ENCODE measurements around the gene PACSIN1.

PACSIN1 gene

GRCh38 chr6:34578445-34579262, 112.8 kb downstream of the PACSIN1 start:
- Histone ChIP-seq H3K36me3 (replicated peaks; ENCODE audit: insufficient read depth, low read length) (no peaks in the 10 kb centered on the region), H3K27ac (ENCODE audit: low read length) (no peak overlapping the region), H3F3A (ENCODE audit: insufficient read depth, low read length) (no peaks in the 10 kb centered on the region), H3K9me3 (replicated peaks; ENCODE audit: insufficient read depth, low read length) (no peaks in the 10 kb centered on the region), H3K79me2 (ENCODE audit: low read length) (no peaks in the 10 kb centered on the region), H2AFZ (ENCODE audit: low read length) (no peak overlapping the region), H3K4me1 (ENCODE audit: low read length) (no peaks in the 10 kb centered on the region), H3K27me3 (replicated peaks; ENCODE audit: insufficient read depth, low read length) (no peaks in the 10 kb centered on the region), H3K9ac (ENCODE audit: low read length) (no peak overlapping the region), H3K9me2 (replicated peaks; ENCODE audit: insufficient read depth, low read length) (no peaks in the 10 kb centered on the region), H3K4me3 (ENCODE audit: low read length) (no peak overlapping the region), H3K4me2 (ENCODE audit: low read depth, low read length) (no peak overlapping the region), H4K20me1 (ENCODE audit: insufficient read depth, low read length) (no peaks in the 10 kb centered on the region)
- no peak for DNase-seq
- TF ChIP-seq, protein P1, sequence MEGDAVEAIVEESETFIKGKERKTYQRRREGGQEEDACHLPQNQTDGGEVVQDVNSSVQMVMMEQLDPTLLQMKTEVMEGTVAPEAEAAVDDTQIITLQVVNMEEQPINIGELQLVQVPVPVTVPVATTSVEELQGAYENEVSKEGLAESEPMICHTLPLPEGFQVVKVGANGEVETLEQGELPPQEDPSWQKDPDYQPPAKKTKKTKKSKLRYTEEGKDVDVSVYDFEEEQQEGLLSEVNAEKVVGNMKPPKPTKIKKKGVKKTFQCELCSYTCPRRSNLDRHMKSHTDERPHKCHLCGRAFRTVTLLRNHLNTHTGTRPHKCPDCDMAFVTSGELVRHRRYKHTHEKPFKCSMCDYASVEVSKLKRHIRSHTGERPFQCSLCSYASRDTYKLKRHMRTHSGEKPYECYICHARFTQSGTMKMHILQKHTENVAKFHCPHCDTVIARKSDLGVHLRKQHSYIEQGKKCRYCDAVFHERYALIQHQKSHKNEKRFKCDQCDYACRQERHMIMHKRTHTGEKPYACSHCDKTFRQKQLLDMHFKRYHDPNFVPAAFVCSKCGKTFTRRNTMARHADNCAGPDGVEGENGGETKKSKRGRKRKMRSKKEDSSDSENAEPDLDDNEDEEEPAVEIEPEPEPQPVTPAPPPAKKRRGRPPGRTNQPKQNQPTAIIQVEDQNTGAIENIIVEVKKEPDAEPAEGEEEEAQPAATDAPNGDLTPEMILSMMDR (IDR thresholded peaks at IDR 0.05; ENCODE audit: low read length): no peak
- no peak for TF ChIP-seq EZH2phosphoT487 (IDR thresholded peaks at IDR 0.05; ENCODE audit: low read length)

- no peak overlapping the region for H3K4me3 ChIP-seq (ENCODE audit: low read length)
- H3K79me2 ChIP-seq (ENCODE audit: low read length): no peaks in the 10 kb centered on the region
- TF ChIP-seq EZH2 (optimal IDR thresholded peaks at IDR 0.05; ENCODE audit: low read depth, low read length): no peak
- TF ChIP-seq EZH2phosphoT487 (IDR thresholded peaks at IDR 0.05; ENCODE audit: low read length): no peak
- no peak overlapping the region for H3K4me2 ChIP-seq (ENCODE audit: low read depth, low read length)
- H3K9me2 ChIP-seq (replicated peaks; ENCODE audit: insufficient read depth, low read length): no peaks in the 10 kb centered on the region
- H3K36me3 ChIP-seq (replicated peaks; ENCODE audit: insufficient read depth, low read length): no peaks in the 10 kb centered on the region
- H2AFZ ChIP-seq (ENCODE audit: low read length): no peak overlapping the region
- no peak overlapping the region for H3K9ac ChIP-seq (ENCODE audit: low read length)
- DNase-seq: no peak
- H3F3A ChIP-seq (ENCODE audit: insufficient read depth, low read length): no peaks in the 10 kb centered on the region
- no peaks in the 10 kb centered on the region for H4K20me1 ChIP-seq (ENCODE audit: insufficient read depth, low read length)
- H3K4me1 ChIP-seq (ENCODE audit: low read length): no peaks in the 10 kb centered on the region
- no peak overlapping the region for H3K27ac ChIP-seq (ENCODE audit: low read length)
- no peaks in the 10 kb centered on the region for H3K27me3 ChIP-seq (replicated peaks; ENCODE audit: insufficient read depth, low read length)
- no peaks in the 10 kb centered on the region for H3K9me3 ChIP-seq (replicated peaks; ENCODE audit: insufficient read depth, low read length)
Measured at GRCh38 chr6:34580707-34581560, 115.1 kb downstream of the PACSIN1 start.

DNA sequence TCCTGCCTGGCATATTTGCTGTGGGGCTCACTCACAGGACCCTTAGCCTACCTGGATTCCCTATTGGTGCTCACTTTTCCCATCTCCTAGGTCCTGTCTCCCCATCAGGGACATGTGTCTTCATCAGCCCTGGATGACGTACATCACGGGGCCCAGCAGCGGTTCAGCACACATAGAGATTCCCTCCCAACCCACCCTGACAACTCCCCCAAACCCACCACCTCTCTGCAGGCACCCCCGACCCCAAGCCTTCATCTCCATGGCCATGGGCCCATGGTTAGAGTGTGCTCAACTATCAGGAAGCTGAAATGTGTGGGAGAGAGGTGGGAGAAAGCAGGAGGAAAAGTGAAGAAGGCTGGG, 115.7 kb downstream of the PACSIN1 start:
- H3K36me3 ChIP-seq (replicated peaks; ENCODE audit: insufficient read depth, low read length): no peaks in the 10 kb centered on the region
- no peaks in the 10 kb centered on the region for H3F3A ChIP-seq (ENCODE audit: insufficient read depth, low read length)
- no peak overlapping the region for H3K4me2 ChIP-seq (ENCODE audit: low read depth, low read length)
- H3K27ac ChIP-seq (ENCODE audit: low read length): no peak overlapping the region
- H3K79me2 ChIP-seq (ENCODE audit: low read length): no peaks in the 10 kb centered on the region
- no peak overlapping the region for H2AFZ ChIP-seq (ENCODE audit: low read length)
- H4K20me1 ChIP-seq (ENCODE audit: insufficient read depth, low read length): no peaks in the 10 kb centered on the region
- no peaks in the 10 kb centered on the region for H3K9me2 ChIP-seq (replicated peaks; ENCODE audit: insufficient read depth, low read length)
- no peak for DNase-seq
- H3K9ac ChIP-seq (ENCODE audit: low read length): no peak overlapping the region
- no peak overlapping the region for H3K4me3 ChIP-seq (ENCODE audit: low read length)
- no peaks in the 10 kb centered on the region for H3K4me1 ChIP-seq (ENCODE audit: low read length)
- no peaks in the 10 kb centered on the region for H3K9me3 ChIP-seq (replicated peaks; ENCODE audit: insufficient read depth, low read length)
- TF ChIP-seq, protein P1 (IDR thresholded peaks at IDR 0.05; ENCODE audit: low read length): no peak
- H3K27me3 ChIP-seq (replicated peaks; ENCODE audit: insufficient read depth, low read length): no peaks in the 10 kb centered on the region
